CD14-positive monocyte (primary cell): ENCODE measurements around the gene RILPL1. TPM values are rescaled to one million over a fixed set of nuclear protein-coding genes. Genes with fewer than 3 reads are reported as not detected.

Source experiments
- DNase-seq, 3 donors: peaks; one replicate each; pipeline ENCODE4 v3.0.0-alpha.2; 2011 to 2022
- H2AFZ ChIP-seq: 2 replicates; pipeline ENCODE4 v1.6.0; 2012; ENCODE audit warnings: mild to moderate bottlenecking, low read depth, low read length, inconsistent platforms; ENCODE audit not compliant: insufficient read depth, poor library complexity, severe bottlenecking
- H3K27ac ChIP-seq, 2 donors: 1 replicate in 1 of 2; 2 replicates in 1 of 2; pipeline ENCODE4 v1.5.1; 2012 to 2013; ENCODE audit warnings: low read length in 2 of 2, control low read depth in 1 of 2, inconsistent platforms in 1 of 2, low read depth in 1 of 2, mild to moderate bottlenecking in 1 of 2
- H3K27me3 ChIP-seq, 2 donors: one replicate each; pipeline versions ENCODE4 v1.6.0 to v1.6.1; 2011 to 2013; ENCODE audit warnings: low read length in 2 of 2; ENCODE audit not compliant: control insufficient read depth in 2 of 2, insufficient read depth in 2 of 2
- H3K36me3 ChIP-seq, 2 donors: replicated peaks in 1 of 2; 1 replicate in 1 of 2; 2 replicates in 1 of 2; pipeline versions ENCODE4 v1.5.1 to v1.6.1; 2012 to 2013; ENCODE audit warnings: low read length in 2 of 2, control low read depth in 1 of 2, inconsistent platforms in 1 of 2, mild to moderate bottlenecking in 1 of 2; ENCODE audit not compliant: insufficient read depth in 2 of 2, control insufficient read depth in 1 of 2
- H3K4me1 ChIP-seq, 2 donors: 1 replicate in 1 of 2; 2 replicates in 1 of 2; pipeline versions ENCODE4 v1.5.1 to v1.6.1; 2012 to 2013; ENCODE audit warnings: low read length in 2 of 2, control low read depth in 1 of 2, inconsistent platforms in 1 of 2, mild to moderate bottlenecking in 1 of 2, moderate library complexity in 1 of 2; ENCODE audit not compliant: insufficient read depth in 2 of 2, control insufficient read depth in 1 of 2
- H3K4me2 ChIP-seq: replicated peaks from 2 replicates; pipeline ENCODE3; 2012; ENCODE audit warnings: low read length, moderate library complexity, mild to moderate bottlenecking; ENCODE audit not compliant: poor library complexity, severe bottlenecking; ENCODE audit errors: extremely low read depth
- H3K4me3 ChIP-seq, 3 experiments: fragments of 200-600 bp in 1 of 3; sonication (generic) in 1 of 3; replicated peaks in 1 of 3; 1 replicate in 2 of 3; 2 replicates in 1 of 3; pipeline ENCODE4 v1.5.1; 2011 to 2013; ENCODE audit warnings: low read length in 3 of 3, mild to moderate bottlenecking in 3 of 3, control low read depth in 2 of 3, low read depth in 2 of 3, inconsistent platforms in 1 of 3, moderate library complexity in 1 of 3
- H3K79me2 ChIP-seq: 2 replicates; pipeline ENCODE4 v1.6.0; 2012; ENCODE audit warnings: mild to moderate bottlenecking, control low read depth, inconsistent platforms, low read length, moderate library complexity; ENCODE audit not compliant: insufficient read depth
- H3K9ac ChIP-seq: 2 replicates; pipeline ENCODE4 v1.6.0; 2017; ENCODE audit warnings: low read length, mild to moderate bottlenecking; ENCODE audit not compliant: insufficient read depth, poor library complexity, severe bottlenecking
- H3K9me3 ChIP-seq, 2 donors: replicated peaks in 1 of 2; 1 replicate in 1 of 2; 2 replicates in 1 of 2; pipeline versions ENCODE4 v1.5.1 to v1.6.1; 2012 to 2013; ENCODE audit warnings: low read length in 2 of 2, control low read depth in 1 of 2; ENCODE audit not compliant: control insufficient read depth in 1 of 2, insufficient read depth in 1 of 2
- H4K20me1 ChIP-seq: 2 replicates; pipeline ENCODE4 v1.6.0; 2012; ENCODE audit warnings: mild to moderate bottlenecking, low read length, control low read depth, moderate library complexity; ENCODE audit not compliant: insufficient read depth
- H3K27ac Mint-ChIP-seq, 7 donors: one replicate each; pipeline ENCODE4 v1.8.0; 2020; ENCODE audit warnings: mild to moderate bottlenecking in 7 of 7, mixed read lengths in 7 of 7, moderate library complexity in 6 of 7, inconsistent platforms in 2 of 7
- H3K27me3 Mint-ChIP-seq, 3 donors: one replicate each; pipeline ENCODE4 v1.8.0; 2021 to 2022; ENCODE audit warnings: low read depth in 3 of 3, mild to moderate bottlenecking in 3 of 3, mixed read lengths in 3 of 3, moderate library complexity in 3 of 3, inconsistent platforms in 1 of 3
- H3K36me3 Mint-ChIP-seq, 2 donors: one replicate each; pipeline ENCODE4 v1.8.0; 2020; ENCODE audit warnings: mixed read lengths in 2 of 2, inconsistent platforms in 1 of 2, mild to moderate bottlenecking in 1 of 2
- H3K4me1 Mint-ChIP-seq: one replicate; pipeline ENCODE4 v1.8.0; 2020; ENCODE audit warnings: mild to moderate bottlenecking, mixed read lengths
- H3K4me3 Mint-ChIP-seq, 2 donors: one replicate each; pipeline ENCODE4 v1.8.0; 2020; ENCODE audit warnings: mild to moderate bottlenecking in 2 of 2, mixed read lengths in 2 of 2, moderate library complexity in 1 of 2
- H3K9me3 Mint-ChIP-seq, 7 donors: one replicate each; pipeline ENCODE4 v1.8.0; 2020 to 2022; ENCODE audit warnings: mixed read lengths in 7 of 7, mild to moderate bottlenecking in 6 of 7, moderate library complexity in 6 of 7, inconsistent platforms in 2 of 7
- WGBS: methylation state at CpG from one replicate; pipeline ENCODE4 v1.1.5; 2013; ENCODE audit warnings: missing lambda C conversion rate; ENCODE audit not compliant: insufficient coverage; 5-methylcytosine and 5-hydroxymethylcytosine counted together
- intact Hi-C, 2 donors: fragments of 100-400 bp; cut with micrococcal nuclease; formaldehyde crosslinking; loops; one replicate each; pipeline versions ENCODE4 v1.15.0 to v1.15.1; 2023
- polyA plus RNA-seq, 3 donors: library from polyadenylated mRNA; depleted of rRNA in 1 of 3; unstranded in 2 of 3; stranded (reverse) in 1 of 3; fragments of 300-500 nt in 2 of 3; fragments of >200 nt in 1 of 3; fragmentation: Illumina TruSeq in 2 of 3; gene quantifications; 1 replicate in 2 of 3; 2 replicates in 1 of 3; pipeline ENCODE4 v1.2.3, GENCODE V29; 2012 to 2021
- TF ChIP-seq, protein P1 (sequence below): fragments of 200-600 bp; IDR thresholded peaks from one replicate; pipeline ENCODE4 v1.8.0; 2022; ENCODE audit warnings: antibody characterized with exemption, mild to moderate bottlenecking

Gene RILPL1
- polyA plus RNA-seq, 3 donors = 1.2 TPM; not detected in 2

DNA sequence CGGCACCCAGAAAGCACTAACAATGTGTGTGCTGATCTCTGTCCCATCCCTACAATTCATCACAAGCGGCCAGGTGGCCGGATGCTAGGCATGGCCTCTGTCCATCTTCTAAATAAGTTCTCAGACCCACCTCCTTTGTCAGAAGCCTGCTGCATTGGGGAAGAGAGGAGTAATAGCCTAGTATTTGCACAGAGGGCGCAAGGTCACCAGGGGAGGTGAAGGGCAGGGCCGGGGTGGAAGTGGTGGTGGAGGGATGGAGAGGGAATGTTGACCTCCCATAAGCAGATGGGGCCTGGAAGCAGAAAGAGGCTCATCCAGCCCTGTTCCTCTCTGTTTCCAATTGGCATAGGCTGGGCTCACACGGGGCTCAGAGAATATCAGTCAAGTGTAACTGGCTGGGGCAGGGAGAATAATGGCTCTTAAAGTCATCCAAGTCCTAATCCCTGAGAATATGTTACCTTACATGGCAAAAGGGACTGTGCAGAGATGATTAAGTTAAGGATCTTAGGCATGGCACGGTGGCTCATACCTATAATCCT lies 6.9 kb downstream of the RILPL1 start:
- Histone ChIP-seq H3K79me2 (no peaks in the 10 kb centered on the region), H3K4me1 (peaks cover 3 to 4% of the 10 kb centered on the region in 2 donors), H3K9me3 (no peaks in the 10 kb centered on the region), H4K20me1 (no peaks in the 10 kb centered on the region), H2AFZ (no peak overlapping the region), H3K4me3 (no peak overlapping the region), H3K27ac (no peak overlapping the region), H3K27me3 (peaks cover 25 to 53% of the 10 kb centered on the region in 2 donors), H3K36me3 (no peaks in the 10 kb centered on the region), H3K9ac (no peak overlapping the region), H3K4me2 (no peak overlapping the region)
- Mint-ChIP-seq H3K4me3 (peak overlapping the region in 1 of 2 donors; percentile 11), H3K9me3 (peaks cover 0 to 6% (median 2%) of the 10 kb centered on the region in 7 donors), H3K4me1 (peaks cover 7% of the 10 kb centered on the region), H3K36me3 (peaks cover 11 to 14% of the 10 kb centered on the region in 2 donors), H3K27me3 (peaks cover 31 to 69% (median 64%) of the 10 kb centered on the region in 3 donors), H3K27ac (no peak overlapping the region)
- TF ChIP-seq, protein P1, sequence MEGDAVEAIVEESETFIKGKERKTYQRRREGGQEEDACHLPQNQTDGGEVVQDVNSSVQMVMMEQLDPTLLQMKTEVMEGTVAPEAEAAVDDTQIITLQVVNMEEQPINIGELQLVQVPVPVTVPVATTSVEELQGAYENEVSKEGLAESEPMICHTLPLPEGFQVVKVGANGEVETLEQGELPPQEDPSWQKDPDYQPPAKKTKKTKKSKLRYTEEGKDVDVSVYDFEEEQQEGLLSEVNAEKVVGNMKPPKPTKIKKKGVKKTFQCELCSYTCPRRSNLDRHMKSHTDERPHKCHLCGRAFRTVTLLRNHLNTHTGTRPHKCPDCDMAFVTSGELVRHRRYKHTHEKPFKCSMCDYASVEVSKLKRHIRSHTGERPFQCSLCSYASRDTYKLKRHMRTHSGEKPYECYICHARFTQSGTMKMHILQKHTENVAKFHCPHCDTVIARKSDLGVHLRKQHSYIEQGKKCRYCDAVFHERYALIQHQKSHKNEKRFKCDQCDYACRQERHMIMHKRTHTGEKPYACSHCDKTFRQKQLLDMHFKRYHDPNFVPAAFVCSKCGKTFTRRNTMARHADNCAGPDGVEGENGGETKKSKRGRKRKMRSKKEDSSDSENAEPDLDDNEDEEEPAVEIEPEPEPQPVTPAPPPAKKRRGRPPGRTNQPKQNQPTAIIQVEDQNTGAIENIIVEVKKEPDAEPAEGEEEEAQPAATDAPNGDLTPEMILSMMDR = no peak
- intact Hi-C loops = no loop called here
- whole genome bisulfite sequencing = 50% methylated on average over 2 of the region's 7 CpGs
- no peak for DNase-seq

DNA sequence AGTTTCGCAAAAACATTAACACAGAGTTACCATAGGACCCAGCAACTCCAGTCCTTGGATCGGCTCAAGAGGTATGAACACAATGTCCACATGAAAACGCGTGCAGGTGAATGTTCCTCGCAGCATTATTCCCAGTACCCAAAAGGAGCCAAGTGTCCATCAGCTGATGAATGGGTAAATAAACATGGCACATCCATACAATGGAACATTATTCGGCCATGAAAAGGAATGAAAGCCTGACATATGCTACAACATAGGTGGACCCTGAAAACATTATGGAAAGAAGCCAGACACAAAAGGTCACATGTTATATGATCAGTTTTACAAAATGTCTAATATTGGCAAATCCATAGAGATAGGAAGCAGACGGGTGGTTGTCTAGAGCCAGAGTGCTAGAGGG lies 9.1 kb downstream of the RILPL1 start:
- H3K4me3 ChIP-seq = no peak overlapping the region
- H4K20me1 ChIP-seq = no peaks in the 10 kb centered on the region
- TF ChIP-seq, protein P1 = no peak
- Mint-ChIP-seq H3K36me3 (peaks cover 5 to 10% of the 10 kb centered on the region in 2 donors), H3K9me3 (peaks cover 0 to 5% (median 2%) of the 10 kb centered on the region in 7 donors), H3K4me3 (no peak overlapping the region), H3K27ac (no peak overlapping the region), H3K4me1 (no peaks in the 10 kb centered on the region), H3K27me3 (peaks cover 15 to 53% (median 42%) of the 10 kb centered on the region in 3 donors)
- intact Hi-C loops = no loop called here
- no peaks in the 10 kb centered on the region for H3K4me1 ChIP-seq
- DNase-seq = no peak
- no peak overlapping the region for H3K27ac ChIP-seq
- H3K27me3 ChIP-seq = peaks cover 8 to 31% of the 10 kb centered on the region in 2 donors
- no peaks in the 10 kb centered on the region for H3K9me3 ChIP-seq
- no peak overlapping the region for H2AFZ ChIP-seq
- no peaks in the 10 kb centered on the region for H3K36me3 ChIP-seq
- 98% methylated on average over 6 of the region's 7 CpGs for WGBS
- H3K79me2 ChIP-seq = no peaks in the 10 kb centered on the region
- no peak overlapping the region for H3K9ac ChIP-seq
- no peak overlapping the region for H3K4me2 ChIP-seq
